Right renal pelvis (tissue), 4 donors: Measurements from ENCODE around the gene CDH22. TPM values are rescaled to one million over a fixed set of nuclear protein-coding genes. Genes with fewer than 3 reads are reported as not detected.

Experiments used
- DNase-seq, 4 donors: peaks; one replicate each; pipeline ENCODE4 v3.0.0-alpha.2; 2013; ENCODE audit warnings: low read depth in 4 of 4, low spot score in 3 of 4, missing footprints in 1 of 4
- polyA plus RNA-seq, 4 donors: library from polyadenylated mRNA; unstranded; fragments of 120-200 nt; gene quantifications; one replicate each; pipeline ENCODE4 v1.2.1, GENCODE V29; 2013; ENCODE audit not compliant: insufficient read length in 4 of 4

CDH22 gene
- polyA plus RNA-seq, 4 donors = 0.07 to 0.12 TPM; not detected in 2

GRCh38 chr20:46204594-46205186, 103.6 kb downstream of the CDH22 start:
- DNase-seq = no peak

GRCh38 chr20:46203510-46203837, 104.8 kb downstream of the CDH22 start:
- no peak for DNase-seq

- DNase-seq = no peak
Measured at GRCh38 chr20:46202766-46203509, 105.4 kb downstream of the CDH22 start.

GRCh38 chr20:46200582-46201570, 107.4 kb downstream of the CDH22 start:
- no peak for DNase-seq

- no peak for DNase-seq
Measured at GRCh38 chr20:46199198-46199597, 109.1 kb downstream of the CDH22 start.

GRCh38 chr20:46196990-46197389, 111.3 kb downstream of the CDH22 start:
- DNase-seq = no peak

- DNase-seq = no peak
Measured at GRCh38 chr20:46195264-46196036, 112.8 kb downstream of the CDH22 start.

- DNase-seq = no peak
Measured at GRCh38 chr20:46194409-46194808, 113.9 kb downstream of the CDH22 start.

- DNase-seq = peak in 2 of 4 donors; percentile 38 to 40
Measured at GRCh38 chr20:46192376-46192944, 115.8 kb downstream of the CDH22 start.

GRCh38 chr20:46191611-46192010, 116.7 kb downstream of the CDH22 start:
- DNase-seq = no peak

- no peak for DNase-seq
Measured at GRCh38 chr20:46191168-46191540, 117.1 kb downstream of the CDH22 start.

GRCh38 chr20:46190478-46191167, 117.7 kb downstream of the CDH22 start:
- no peak for DNase-seq

GRCh38 chr20:46188866-46189541, 119.3 kb downstream of the CDH22 start:
- no peak for DNase-seq

GRCh38 chr20:46186210-46186609, 122.1 kb downstream of the CDH22 start:
- no peak for DNase-seq

GRCh38 chr20:46185353-46185752, 122.9 kb downstream of the CDH22 start:
- DNase-seq = no peak

GRCh38 chr20:46183768-46184167, 124.5 kb downstream of the CDH22 start:
- DNase-seq = no peak

- DNase-seq = no peak
Measured at GRCh38 chr20:46182276-46183200, 125.8 kb downstream of the CDH22 start.

GRCh38 chr20:46179862-46180261, 128.4 kb downstream of the CDH22 start:
- peak; percentile 16 to 55 (median 43) for DNase-seq
